IMR-90 (cell line): ENCODE measurements around the gene ESAM. TPM values are rescaled to one million over a fixed set of nuclear protein-coding genes. Genes with fewer than 3 reads are reported as not detected.
A peak's percentile ranks its signal among the peaks of the same experiment; 100 is the strongest.

ENCODE experiments used
- ATAC-seq: fragments of 200-7000 bp; cut with Tn5 transposase; 2 replicates; pipeline ENCODE4 v1.9.1; 2020; ENCODE audit warnings: low read depth, mild to moderate bottlenecking, moderate library complexity
- BruUV-seq: library from RNA; stranded (reverse); fragments of 400-500 nt; replicated peaks from 2 replicates; lab custom pipeline; 2021; lab: Mats Ljungman, UMichigan
- CTCF ChIA-PET: fragments of 300-600 bp; formaldehyde crosslinking; extraction: SDS; loops from one replicate; lab custom pipeline; 2021; ENCODE audit warnings: antibody characterized with exemption; lab: Yijun Ruan, JAX
- POLR2A ChIA-PET: fragments of 300-600 bp; sonication (Branson Sonifier 250); formaldehyde crosslinking; loops from one replicate; lab custom pipeline; 2022; ENCODE audit warnings: antibody characterized with exemption; ENCODE audit not compliant: unreplicated experiment; lab: Charles Lee
- DNase-seq: peaks from one replicate; pipeline ENCODE4 v3.0.0; 2013
- H2AFZ ChIP-seq: replicated peaks from 2 replicates; pipeline ENCODE3; 2013; ENCODE audit warnings: low read length, mild to moderate bottlenecking; ENCODE audit not compliant: poor library complexity
- H2AK5ac ChIP-seq: 2 replicates; pipeline ENCODE4 v1.6.1; 2013; ENCODE audit warnings: low read depth, low read length, inconsistent platforms
- H2AK9ac ChIP-seq: replicated peaks from 2 replicates; pipeline ENCODE3; 2013; ENCODE audit warnings: mild to moderate bottlenecking, low read depth, low read length, moderate library complexity; ENCODE audit not compliant: poor library complexity
- H2BK120ac ChIP-seq: 2 replicates; pipeline ENCODE4 v1.6.1; 2013; ENCODE audit warnings: low read depth, low read length, inconsistent platforms
- H2BK15ac ChIP-seq: 3 replicates; pipeline ENCODE4 v1.6.1; 2013; ENCODE audit warnings: low read depth, low read length, inconsistent platforms
- H2BK20ac ChIP-seq: 2 replicates; pipeline ENCODE4 v1.6.1; 2013; ENCODE audit warnings: low read depth, mild to moderate bottlenecking, inconsistent platforms, low read length, moderate library complexity
- H2BK5ac ChIP-seq: 2 replicates; pipeline ENCODE4 v1.6.1; 2013; ENCODE audit warnings: mild to moderate bottlenecking, low read depth, low read length, inconsistent platforms; ENCODE audit not compliant: poor library complexity, severe bottlenecking
- H3K14ac ChIP-seq: replicated peaks from 2 replicates; pipeline ENCODE4 v1.6.1; 2013; ENCODE audit warnings: low read depth, low read length, inconsistent platforms
- H3K18ac ChIP-seq: 2 replicates; pipeline ENCODE4 v1.6.1; 2013; ENCODE audit warnings: low read depth, low read length, control low read depth
- H3K23ac ChIP-seq: 2 replicates; pipeline ENCODE4 v1.6.1; 2013; ENCODE audit warnings: low read depth, low read length, inconsistent platforms
- H3K27ac ChIP-seq: 2 replicates; pipeline ENCODE4 v1.5.1; 2013; ENCODE audit warnings: mild to moderate bottlenecking, control low read depth, low read length; ENCODE audit not compliant: insufficient read depth
- H3K27me3 ChIP-seq: 2 replicates; pipeline ENCODE4 v1.6.1; 2013; ENCODE audit warnings: low read length; ENCODE audit not compliant: control insufficient read depth, insufficient read depth
- H3K36me3 ChIP-seq: 2 replicates; pipeline ENCODE4 v1.6.1; 2013; ENCODE audit warnings: low read length, mixed read lengths; ENCODE audit not compliant: control insufficient read depth, insufficient read depth
- H3K4ac ChIP-seq: 2 replicates; pipeline ENCODE4 v1.6.1; 2013; ENCODE audit warnings: low read depth, low read length, inconsistent platforms
- H3K4me1 ChIP-seq: 2 replicates; pipeline ENCODE4 v1.6.1; 2013; ENCODE audit warnings: low read length, mixed read lengths; ENCODE audit not compliant: control insufficient read depth, insufficient read depth
- H3K4me2 ChIP-seq: 2 replicates; pipeline ENCODE4 v1.6.1; 2013; ENCODE audit warnings: low read depth, mild to moderate bottlenecking, control low read depth, low read length, moderate library complexity
- H3K4me3 ChIP-seq: 2 replicates; pipeline ENCODE4 v1.5.1; 2013; ENCODE audit warnings: low read depth, mild to moderate bottlenecking, control low read depth, low read length, moderate library complexity; ENCODE audit not compliant: insufficient read depth
- H3K56ac ChIP-seq: 2 replicates; pipeline ENCODE4 v1.6.1; 2013; ENCODE audit warnings: low read length, inconsistent platforms; ENCODE audit not compliant: insufficient read depth; ENCODE audit errors: extremely low read depth
- H3K79me1 ChIP-seq, 2 experiments: 2 replicates each; pipeline ENCODE4 v1.6.1; 2013; ENCODE audit warnings: low read length in 2 of 2, inconsistent platforms in 1 of 2, low read depth in 1 of 2
- H3K9ac ChIP-seq: 2 replicates; pipeline ENCODE4 v1.6.1; 2013; ENCODE audit warnings: low read depth, low read length, control low read depth
- H3K9me1 ChIP-seq: 2 replicates; pipeline ENCODE4 v1.6.1; 2013; ENCODE audit warnings: low read length, inconsistent platforms; ENCODE audit not compliant: insufficient read depth
- H3K9me3 ChIP-seq: 2 replicates; pipeline ENCODE4 v1.6.1; 2013; ENCODE audit warnings: low read length; ENCODE audit not compliant: control insufficient read depth, insufficient read depth
- H4K20me1 ChIP-seq: 2 replicates; pipeline ENCODE4 v1.6.1; 2013; ENCODE audit warnings: low read length, inconsistent platforms; ENCODE audit not compliant: insufficient read depth
- H4K5ac ChIP-seq: 2 replicates; pipeline ENCODE4 v1.6.1; 2013; ENCODE audit warnings: mild to moderate bottlenecking, low read depth, low read length, control low read depth
- H4K8ac ChIP-seq, 2 experiments: 2 replicates each; pipeline ENCODE4 v1.6.1; 2013; ENCODE audit warnings: low read depth in 2 of 2, low read length in 2 of 2, control low read depth in 1 of 2, inconsistent platforms in 1 of 2
- H4K91ac ChIP-seq: 2 replicates; pipeline ENCODE4 v1.6.1; 2013; ENCODE audit warnings: low read depth, low read length, inconsistent platforms; ENCODE audit not compliant: insufficient read depth
- BHLHE40 ChIP-seq: fragments of 150-350 bp; IDR thresholded peaks from 2 replicates; pipeline ENCODE4 v1.6.1; 2016; ENCODE audit warnings: mild to moderate bottlenecking, low read depth, low read length
- CHD1 ChIP-seq: IDR thresholded peaks from 2 replicates; pipeline ENCODE4 v1.6.1; 2012; ENCODE audit warnings: low read depth, low read length, improper control_type of control experiment
- MXI1 ChIP-seq: IDR thresholded peaks from 2 replicates; pipeline ENCODE4 v1.6.1; 2012; ENCODE audit warnings: low read depth, mild to moderate bottlenecking, low read length, moderate library complexity, borderline replicate concordance
- RAD21 ChIP-seq: IDR thresholded peaks from 2 replicates; pipeline ENCODE4 v1.6.1; 2012; ENCODE audit warnings: low read length, improper control_type of control experiment
- WGBS, 2 experiments: methylation state at CpG; one replicate each; pipeline versions ENCODE4 v1.1.5 to v1.1.7; 2013; ENCODE audit warnings: missing lambda C conversion rate in 2 of 2; ENCODE audit not compliant: insufficient read length in 1 of 2; ENCODE audit errors: extremely low coverage in 2 of 2; 5-methylcytosine and 5-hydroxymethylcytosine counted together
- dilution Hi-C: fragments of 300-500 bp; cut with HindIII; formaldehyde crosslinking; loops from one replicate; pipeline ENCODE4 v1.14.3; 2018; ENCODE audit warnings: low sequenced_read_pairs; ENCODE audit not compliant: unreplicated experiment
- in situ Hi-C: fragments of 300-500 bp; cut with MboI; formaldehyde crosslinking; loops from 3 replicates; pipeline ENCODE4 v1.14.3; 2019; ENCODE audit warnings: low sequenced_read_pairs, inconsistent platforms, mixed read lengths
- intact Hi-C: fragments of 100-400 bp; cut with micrococcal nuclease; formaldehyde crosslinking; loops from 2 replicates; pipeline ENCODE4 v1.10.0; 2022
- polyA plus RNA-seq, 3 experiments: library from polyadenylated mRNA; depleted of rRNA; stranded (reverse); fragments of >200 nt; gene quantifications; 2 replicates each; pipeline ENCODE4 v1.2.3, GENCODE V29; 2012; ENCODE audit warnings: low replicate concordance in 1 of 3
- total RNA-seq: library from RNA; depleted of rRNA; stranded (reverse); fragments of >200 nt; gene quantifications from 2 replicates; pipeline ENCODE4 v1.2.3, GENCODE V29; 2012

Gene ESAM
- total and polyA plus RNA-seq, 2 of the 4 experiments (the other 2 are of a cell fraction): under 0.01 to 0.12 TPM

- H3K14ac ChIP-seq: 0 out of 2 replicates have a peak overlapping the region, but pooled peaks have one; percentile 45
- H3K79me1 ChIP-seq: no peaks in the 10 kb centered on the region
- H2AK5ac ChIP-seq: no peak overlapping the region
- no peak overlapping the region for H3K18ac ChIP-seq
- no peaks in the 10 kb centered on the region for H3K9me3 ChIP-seq
- no peak overlapping the region for H3K23ac ChIP-seq
- no peak overlapping the region for H4K5ac ChIP-seq
- DNase-seq: no peak
- H3K27me3 ChIP-seq: peaks cover under 1% of the 10 kb centered on the region; the same call in 1 of the 2 replicates
- H3K27ac ChIP-seq: no peak overlapping the region
- peak overlapping the region; percentile 49 for H4K91ac ChIP-seq
- dilution Hi-C loops (no loop called here), in situ Hi-C loops (no loop called here), intact Hi-C loops (no loop called here)
- BruUV-seq: no TSS peak
- H2AK9ac ChIP-seq: peak overlapping the region; percentile 18
- H2BK5ac ChIP-seq: no peak overlapping the region
- POLR2A ChIA-PET: no interaction called here
- H3K4me2 ChIP-seq: no peak overlapping the region
- peak overlapping the region; percentile 32; the same call in 1 of the 2 replicates for H2BK120ac ChIP-seq
- H3K9me1 ChIP-seq: peaks cover 21% of the 10 kb centered on the region
- H2AFZ ChIP-seq: peak overlapping the region; percentile 85
- no peak overlapping the region for H3K9ac ChIP-seq
- H3K4ac ChIP-seq: peak overlapping the region; percentile 65
- WGBS, 2 experiments: 100% methylated on average over 2 of the region's 7 CpGs; no CpG with 5 or more reads in 1 of the 2 experiments
- TF ChIP-seq RAD21: no peak
- no peak for TF ChIP-seq MXI1
- no peak for TF ChIP-seq BHLHE40
- no peak for TF ChIP-seq CHD1
- H3K36me3 ChIP-seq: no peaks in the 10 kb centered on the region
- peak overlapping the region; percentile 68 for H2BK20ac ChIP-seq
- H2BK15ac ChIP-seq: peak overlapping the region; percentile 23; the same call in 2 of the 3 replicates
- H4K20me1 ChIP-seq: no peaks in the 10 kb centered on the region
- H4K8ac ChIP-seq: peak overlapping the region; percentile 8 to 82; a peak in 1 of 4 replicates
- peaks cover 8% of the 10 kb centered on the region; the same call in 1 of the 2 replicates for H3K4me1 ChIP-seq
- no peak overlapping the region for H3K56ac ChIP-seq
- no peak for ATAC-seq
- CTCF ChIA-PET: interaction anchor here (1.5 kb wide), 1 partner anchor 9 kb away, joined by 3 read pairs; no protein-coding TSS in a partner anchor
- H3K4me3 ChIP-seq: no peak overlapping the region
Observed at GRCh38 chr11:124753624-124754023, 8.5 kb downstream of the ESAM start.
